GM21423 (cell line): Measurements from ENCODE around the gene SLC7A6.
"Not testable (repeated sequence)": the region's sequence is repeated elsewhere in the genome, so short reads cannot be mapped to it uniquely, and the experiment has no call there.

Experiments
- ATAC-seq: cut with Tn5 transposase; IDR thresholded peaks from one replicate; pipeline ENCODE4 v1.9.1; 2021; ENCODE audit warnings: mild to moderate bottlenecking, moderate library complexity; ENCODE audit not compliant: unreplicated experiment

SLC7A6 gene

DNA sequence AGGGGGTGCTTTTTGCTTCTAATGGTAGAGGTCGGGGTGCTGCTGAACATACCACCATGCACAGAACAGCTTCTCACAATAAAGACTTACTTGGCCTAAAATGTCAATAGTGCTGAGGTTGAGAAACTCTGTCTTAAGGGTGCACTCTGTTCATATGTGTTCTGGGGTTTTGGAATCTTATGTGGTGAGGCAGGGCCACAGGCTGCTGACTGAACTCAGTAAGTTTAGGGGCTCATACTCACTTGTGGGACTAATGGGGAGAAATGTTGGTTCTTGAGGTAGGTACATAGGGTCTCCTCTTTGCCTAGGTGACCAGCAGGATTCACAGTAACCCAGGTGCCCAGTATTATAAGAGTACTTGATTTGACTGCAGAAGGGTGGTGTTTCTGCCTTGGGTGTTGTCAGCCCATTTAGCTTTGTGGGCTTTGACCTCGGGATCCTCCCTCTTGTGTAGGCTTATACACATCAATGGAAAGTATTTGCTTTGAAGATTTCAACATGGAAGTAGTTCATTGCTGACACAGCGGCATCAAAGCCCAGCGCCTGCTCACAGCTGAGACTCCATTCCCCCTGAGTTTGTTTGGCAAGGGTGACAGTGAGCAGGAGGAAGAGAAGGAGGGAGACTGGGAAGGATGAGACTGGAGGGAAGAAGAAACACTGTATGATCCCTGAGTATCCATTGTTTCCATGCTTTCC, 17.2 kb downstream of the SLC7A6 start:
- no peak for ATAC-seq

DNA sequence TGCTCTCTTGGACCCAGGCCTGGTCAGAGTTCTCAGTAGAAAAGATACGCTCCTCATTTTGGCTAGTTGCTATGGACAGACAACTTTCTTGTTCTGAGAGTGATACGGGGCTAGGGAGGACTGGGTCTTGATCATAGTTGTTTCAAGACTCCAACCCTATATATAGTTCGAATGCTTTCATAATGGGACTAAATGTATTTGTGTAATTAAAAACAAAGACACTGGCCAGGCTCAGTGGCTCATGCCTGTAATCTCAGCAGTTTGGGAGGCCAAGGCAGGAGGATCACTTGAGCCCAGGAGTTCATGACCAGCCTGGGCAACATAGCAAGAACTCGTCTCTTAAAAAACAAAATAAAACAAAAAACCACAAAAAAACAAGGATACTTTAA, 17.7 kb downstream of the SLC7A6 start:
- ATAC-seq: no peak

DNA sequence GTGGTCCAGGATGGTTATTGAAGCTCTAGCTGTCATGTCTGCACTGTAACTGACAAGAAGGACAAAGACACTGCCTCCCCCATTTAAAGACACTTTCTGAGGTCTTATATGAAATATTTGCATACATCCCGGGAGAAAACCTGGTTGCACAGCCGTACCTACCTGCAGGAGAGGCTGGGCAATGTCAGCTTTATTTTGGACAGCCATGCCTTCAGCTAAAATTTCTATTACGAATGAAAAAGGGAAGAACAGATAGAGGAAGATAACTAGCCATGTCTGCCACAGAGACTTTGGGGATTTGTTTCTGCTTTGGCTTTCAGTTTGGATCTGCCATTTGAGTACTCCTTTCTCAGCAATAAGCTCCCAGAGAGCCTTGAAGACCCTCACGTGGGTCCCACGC, 19.0 kb downstream of the SLC7A6 start:
- ATAC-seq: no peak

DNA sequence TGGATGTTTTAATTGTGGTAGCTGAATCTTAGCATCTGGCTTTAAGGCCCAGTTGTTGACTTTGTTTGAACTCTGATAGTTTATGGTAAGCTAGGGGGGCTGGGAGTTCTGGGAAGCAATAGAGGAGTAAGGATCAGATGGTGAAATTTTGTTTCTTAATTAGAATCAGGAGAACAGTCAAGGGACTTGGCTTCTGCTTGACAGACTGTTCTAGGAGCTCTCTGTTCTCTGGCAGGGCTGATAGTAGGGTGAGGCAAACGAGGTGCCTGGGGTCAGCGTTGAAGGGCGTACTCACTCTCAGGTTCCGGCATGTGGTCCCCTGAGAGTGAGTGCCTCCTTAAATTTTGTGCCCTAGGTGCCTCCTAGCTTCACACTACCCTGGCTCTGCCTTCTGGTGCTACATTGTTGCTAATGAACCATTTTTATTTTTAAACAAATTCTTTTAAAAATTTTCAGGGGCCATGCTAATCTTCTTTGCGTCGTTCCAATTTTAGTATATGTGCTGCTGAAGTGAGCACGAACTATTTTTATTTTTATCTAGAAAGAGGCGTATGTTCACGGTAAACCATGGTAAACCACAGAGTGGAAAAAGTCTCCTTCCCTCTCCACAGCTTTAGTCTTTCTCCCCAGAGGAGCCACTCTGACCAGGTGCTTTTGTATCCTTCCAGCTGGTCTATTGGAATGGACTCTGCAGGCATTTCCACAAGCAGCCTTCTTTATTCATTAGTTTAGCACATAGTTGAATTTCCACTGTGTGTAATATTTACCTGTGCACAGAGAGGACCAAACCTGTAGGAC, 19.7 kb downstream of the SLC7A6 start:
- ATAC-seq: peak; percentile 48

DNA sequence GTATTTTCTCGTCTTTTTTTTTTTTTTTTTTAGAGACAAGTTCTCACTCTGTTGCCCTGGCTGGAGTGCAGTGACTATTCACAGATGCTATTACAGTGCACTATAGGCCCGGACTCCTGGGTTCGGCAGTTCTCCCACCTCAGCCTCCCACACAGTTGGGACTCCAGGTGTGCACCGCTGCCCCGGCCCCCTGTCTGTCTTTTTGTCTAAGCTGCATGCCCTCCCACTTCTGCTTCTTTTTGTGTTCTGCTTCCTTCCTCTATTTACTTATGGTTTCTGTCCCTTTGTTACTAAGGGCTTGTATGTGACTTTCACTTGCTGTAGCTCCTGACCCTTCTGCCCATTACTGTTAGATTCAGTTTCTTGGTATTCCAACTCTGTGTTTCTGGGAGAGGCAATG, 20.5 kb downstream of the SLC7A6 start:
- ATAC-seq: peak; percentile 44

DNA sequence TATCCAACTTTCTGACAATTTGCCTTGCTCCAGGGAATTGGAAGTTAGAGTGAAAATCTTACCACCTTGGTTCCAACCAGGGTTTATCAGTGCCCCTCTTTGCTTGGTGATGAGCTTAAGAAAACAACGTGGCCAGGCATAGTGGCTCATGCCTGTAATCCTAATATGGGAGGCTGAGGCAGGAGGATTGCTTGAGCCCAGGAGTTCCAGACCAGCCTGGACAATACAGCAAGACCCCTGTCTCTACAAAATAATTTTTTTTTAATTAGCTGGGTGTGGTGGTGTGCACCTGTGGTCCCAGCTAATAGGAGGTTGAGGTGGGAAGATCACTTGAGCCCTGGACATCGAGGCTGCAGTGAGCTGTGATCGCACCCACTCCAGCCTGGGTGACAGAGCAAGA, 21.4 kb downstream of the SLC7A6 start:
- no peak for ATAC-seq

DNA sequence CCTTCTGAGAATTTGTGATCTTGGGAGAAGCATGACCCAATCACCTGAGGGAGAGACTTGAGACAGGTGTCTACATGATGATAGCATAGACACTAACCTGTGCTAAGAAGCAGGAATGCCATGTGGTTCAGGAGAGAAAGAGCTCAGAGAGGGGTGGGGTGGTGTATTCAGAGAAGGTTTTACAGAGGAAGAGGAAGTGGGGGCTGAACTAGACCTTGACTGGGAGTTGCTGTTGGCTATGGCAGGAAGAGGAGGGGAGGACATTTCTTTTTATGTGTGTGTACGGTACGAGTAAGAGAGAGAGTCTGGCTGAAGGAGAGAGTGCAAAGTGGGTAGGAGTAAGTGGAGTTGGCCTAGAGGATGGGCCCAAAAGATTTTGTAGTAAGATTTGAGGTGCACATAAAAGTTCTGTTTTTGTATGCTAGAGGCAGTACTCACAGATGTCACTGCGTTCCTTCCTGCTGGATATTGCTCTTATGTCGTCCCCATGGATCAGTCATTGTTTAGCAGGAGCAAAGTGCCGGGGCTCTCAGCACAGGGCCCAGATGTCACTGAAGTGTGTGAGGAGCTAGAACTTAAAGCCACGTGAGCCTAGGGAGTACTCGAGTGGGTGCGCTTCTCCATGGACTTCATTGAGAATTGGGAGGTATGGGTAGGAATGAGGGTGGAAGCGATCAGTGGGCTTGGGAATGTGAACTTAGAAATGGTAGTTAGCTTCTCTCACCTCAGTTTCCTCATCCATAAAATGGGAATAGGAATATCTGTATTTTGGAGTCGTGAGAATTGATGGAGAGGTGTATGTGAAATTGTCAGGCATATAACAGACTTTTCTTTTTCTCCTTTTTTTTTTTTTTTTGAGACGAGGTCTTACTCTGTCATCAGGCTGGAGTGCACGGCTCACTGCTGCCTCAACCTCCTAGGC, 22.1 kb downstream of the SLC7A6 start:
- ATAC-seq: no peak

DNA sequence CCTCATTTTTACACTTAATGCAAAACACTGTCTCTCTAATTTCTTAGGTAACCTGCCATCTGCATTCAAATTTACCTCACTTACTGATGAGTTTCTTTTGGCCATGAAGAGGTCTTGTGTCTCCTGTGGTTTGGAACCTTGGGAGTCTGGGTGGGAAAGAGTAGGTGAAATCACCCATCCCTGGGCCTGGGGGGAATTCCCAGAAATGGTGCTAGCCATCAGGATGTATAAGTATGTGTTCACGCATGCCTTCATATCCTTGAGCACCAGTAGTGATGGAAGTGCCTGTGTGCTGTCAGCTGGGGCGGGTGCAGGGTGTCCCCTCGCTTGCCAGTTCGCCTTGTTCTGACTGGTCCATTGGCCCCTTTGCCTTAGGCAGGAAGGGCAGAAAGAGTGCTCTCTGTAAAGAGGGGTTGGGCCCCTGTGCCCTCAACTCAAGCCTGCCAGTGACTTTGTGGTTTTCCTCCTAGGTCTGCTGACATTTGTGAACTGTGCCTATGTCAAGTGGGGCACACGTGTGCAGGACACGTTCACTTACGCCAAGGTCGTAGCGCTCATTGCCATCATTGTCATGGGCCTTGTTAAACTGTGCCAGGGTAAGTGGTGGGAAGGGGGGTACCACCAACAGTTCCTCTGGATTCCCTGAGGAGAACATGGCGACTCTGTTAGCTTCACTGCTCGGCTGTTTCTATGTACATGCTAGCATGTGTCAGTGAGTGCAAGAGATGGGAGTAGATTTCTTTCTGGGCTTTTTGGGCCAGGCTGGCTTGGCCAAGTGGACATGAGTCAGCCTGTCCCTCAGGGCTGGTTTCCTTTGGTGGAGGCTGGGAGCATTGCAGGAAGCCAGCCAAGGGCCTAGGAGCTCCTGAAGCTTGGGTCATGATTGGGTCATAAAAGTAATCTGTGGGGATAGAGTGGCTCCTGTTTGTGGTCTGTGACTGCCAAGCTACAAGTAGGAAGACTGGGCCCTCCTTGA, 23.2 kb downstream of the SLC7A6 start:
- ATAC-seq: no peak

DNA sequence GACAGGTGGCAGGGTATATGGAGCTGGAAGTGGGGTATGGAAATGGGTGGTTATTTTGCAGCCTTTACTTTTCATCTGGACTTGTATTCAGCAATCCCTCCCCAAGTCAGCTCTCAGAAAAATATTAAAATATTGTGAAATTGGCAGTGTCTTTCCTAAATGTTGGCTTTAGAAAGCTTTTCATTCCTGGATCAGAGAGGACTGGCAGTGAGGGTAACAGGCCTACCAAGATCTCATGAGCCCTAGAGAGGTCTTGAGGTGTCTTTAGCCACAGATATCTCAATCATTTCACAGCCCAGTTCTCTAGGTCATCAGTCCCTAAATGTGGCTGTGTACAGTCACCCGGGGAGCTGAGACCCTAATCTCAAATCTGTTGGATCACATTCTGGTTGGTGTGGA, 23.9 kb downstream of the SLC7A6 start:
- ATAC-seq: no peak

DNA sequence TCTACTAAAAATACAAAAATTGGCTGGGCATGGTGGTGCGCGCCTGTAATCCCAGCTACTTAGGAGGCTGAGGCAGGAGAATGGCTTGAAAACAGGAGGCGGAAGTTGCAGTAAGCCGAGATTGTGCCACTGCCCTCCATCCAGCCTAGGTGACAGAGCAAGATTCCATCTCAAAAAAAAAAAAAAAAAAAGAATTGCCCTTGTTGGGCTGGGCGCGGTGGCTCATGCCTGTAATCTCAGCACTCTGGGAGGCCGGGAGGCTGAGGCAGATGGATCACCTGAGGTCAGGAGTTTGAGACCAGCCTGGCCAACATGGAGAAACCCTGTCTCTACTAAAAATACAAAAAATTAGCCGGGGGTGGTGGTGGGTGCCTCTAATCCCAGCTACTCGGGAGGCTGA, 24.5 kb downstream of the SLC7A6 start:
- ATAC-seq: not testable (repeated sequence)

DNA sequence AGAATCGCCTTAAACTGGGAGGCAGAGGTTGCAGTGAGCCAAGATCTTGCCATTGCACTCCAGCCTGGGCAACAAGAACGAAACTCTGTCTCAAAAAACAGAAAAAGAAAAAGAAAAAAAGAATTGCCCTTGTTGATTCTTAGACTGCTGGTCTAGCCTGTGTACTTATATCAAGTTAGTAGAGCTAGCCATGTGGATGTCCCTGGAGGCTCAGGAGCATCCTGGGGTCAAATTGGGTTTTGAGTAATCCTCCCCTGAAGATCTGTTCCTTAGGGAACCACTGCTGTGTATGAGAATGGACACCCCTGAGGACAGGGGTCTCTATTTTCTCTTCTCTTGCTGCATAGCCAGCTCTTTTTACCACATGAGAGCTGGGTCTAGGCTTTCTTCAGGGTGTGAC, 24.9 kb downstream of the SLC7A6 start:
- ATAC-seq: no peak

DNA sequence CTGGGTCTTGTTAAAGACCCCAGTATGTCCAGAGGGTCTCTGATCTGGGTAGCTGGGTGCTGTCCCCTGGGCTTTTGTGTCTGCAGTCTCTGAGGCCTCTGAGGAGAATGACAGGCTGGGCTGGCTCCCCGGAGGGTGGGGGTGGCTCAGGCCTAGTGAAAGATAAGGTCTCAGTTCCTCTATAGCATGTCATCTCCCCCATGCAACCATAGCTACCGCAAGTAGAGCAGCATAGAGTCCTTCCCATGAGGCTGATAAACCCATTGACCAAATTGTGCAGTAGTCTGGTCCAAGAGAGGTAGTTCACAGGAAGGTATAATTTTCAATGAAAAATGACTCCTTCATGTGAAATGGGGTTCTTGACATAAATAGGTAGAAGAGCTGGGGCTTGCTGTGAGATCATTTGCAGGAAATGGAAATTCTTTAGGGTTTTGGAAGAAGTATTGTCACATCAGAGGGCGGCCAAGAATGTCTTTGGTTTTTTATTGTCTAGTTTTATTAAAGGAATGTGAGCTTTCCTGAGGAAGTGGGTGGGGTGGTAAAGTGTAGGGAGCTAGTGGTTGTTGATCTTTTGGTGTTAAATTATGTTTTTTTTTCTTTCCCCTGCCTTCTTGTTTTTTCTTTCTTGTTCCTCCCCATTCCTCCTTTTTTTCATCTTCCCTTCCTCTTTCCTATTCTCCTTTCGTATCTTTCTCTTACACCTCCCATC, 25.4 kb downstream of the SLC7A6 start:
- ATAC-seq: peak; percentile 79

DNA sequence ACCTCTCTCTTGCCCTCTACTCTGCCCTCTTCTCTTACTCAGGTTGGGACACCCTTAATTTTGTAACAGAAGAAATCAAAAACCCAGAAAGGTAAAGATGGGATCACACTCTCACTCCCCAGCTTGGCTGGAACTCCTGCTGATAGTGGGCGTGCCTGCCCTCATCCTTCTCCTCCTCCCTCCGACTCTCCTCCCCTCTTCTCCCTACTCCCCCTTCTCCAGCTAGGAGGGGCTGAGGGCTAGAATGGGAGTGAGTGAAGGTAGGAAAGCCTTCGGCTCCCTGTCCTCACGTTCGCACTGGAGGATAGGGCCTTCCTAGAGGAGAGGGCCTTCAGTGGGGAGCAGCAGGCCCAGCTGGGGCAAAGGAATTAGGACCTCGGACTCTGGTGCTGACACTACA, 26.1 kb downstream of the SLC7A6 start:
- no peak for ATAC-seq

DNA sequence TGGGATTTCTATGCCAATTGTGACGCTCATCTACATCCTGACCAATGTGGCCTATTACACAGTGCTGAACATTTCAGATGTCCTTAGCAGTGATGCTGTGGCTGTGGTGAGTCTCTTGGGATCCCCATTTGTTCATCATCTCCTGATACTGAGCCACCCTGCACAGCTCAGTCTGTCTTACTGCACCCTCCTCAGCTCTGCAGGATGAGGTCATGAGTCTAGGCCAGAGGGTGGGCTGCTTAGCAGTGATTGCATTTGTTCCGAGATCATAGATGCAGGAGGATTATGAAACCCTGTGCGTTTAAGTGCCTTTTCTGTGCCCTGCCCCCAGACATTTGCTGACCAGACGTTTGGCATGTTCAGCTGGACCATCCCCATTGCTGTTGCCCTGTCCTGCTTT, 26.9 kb downstream of the SLC7A6 start:
- no peak for ATAC-seq

DNA sequence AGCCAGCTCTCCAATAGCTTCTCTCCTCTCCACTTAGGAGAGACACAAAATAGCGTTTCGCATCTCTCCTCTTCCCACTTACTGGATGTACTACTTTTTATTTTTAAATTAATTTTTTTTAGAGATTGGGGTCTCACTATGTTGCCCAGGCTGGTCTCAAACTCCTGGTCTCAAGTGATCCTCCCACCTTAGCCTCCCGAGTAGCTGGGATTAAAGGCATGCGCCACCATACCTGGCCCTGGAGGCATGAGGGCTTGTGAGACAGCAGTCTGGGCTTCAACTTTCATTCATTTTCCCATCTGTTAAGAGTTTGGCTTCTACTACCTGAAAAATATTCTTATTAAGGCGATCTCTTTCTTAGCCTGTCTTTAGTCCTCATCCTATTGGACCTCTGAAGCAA, 28.1 kb downstream of the SLC7A6 start:
- no peak for ATAC-seq

DNA sequence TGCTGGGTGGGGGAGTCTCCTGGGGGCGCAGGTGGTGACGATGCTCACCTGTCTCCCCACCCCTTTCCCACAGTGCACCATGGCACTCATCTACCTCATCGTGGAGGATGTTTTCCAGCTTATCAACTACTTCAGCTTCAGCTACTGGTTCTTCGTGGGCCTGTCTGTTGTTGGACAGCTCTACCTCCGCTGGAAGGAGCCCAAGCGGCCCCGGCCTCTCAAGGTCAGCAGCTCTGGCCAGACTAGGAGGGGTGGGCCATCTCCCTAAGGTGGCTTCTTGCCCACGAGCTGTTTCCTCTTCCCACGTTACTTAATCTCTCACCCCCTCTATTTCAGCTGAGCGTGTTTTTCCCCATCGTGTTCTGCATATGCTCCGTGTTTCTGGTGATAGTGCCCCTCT, 32.0 kb downstream of the SLC7A6 start:
- ATAC-seq: no peak

DNA sequence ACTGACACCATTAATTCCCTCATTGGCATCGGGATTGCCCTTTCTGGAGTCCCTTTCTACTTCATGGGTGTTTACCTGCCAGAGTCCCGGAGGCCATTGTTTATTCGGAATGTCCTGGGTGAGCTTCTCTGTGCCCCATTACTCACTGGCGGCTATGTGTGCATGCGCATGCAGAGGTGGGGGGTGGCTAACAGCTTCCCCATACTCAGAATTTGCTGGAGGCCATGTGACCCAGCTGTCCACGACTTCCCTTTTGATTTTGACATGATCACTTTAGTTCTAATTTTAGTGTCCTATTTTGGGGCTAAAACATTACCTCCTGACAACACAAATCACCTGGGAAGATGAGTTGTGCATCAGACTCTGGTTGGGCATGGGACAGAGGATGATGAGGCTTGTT, 32.4 kb downstream of the SLC7A6 start:
- ATAC-seq: no peak

DNA sequence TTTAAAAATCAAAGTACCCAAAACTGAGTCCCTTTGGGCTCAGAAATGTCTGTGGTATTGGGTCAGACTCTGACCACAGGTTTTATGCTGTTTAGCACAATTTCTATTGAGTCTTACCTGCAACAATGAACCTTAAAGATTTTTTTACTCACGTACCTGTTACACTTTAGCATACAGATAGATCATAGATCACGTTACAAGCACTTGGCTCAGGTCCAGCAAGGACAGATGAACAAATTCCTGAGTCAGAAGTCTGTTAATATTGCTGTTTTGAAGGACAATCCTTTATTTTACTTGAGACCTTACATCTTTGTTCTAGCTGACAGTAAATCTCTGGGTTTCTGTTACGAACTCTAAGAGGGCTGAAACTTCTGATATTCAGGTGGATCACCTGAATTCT, 33.6 kb downstream of the SLC7A6 start:
- ATAC-seq: no peak

DNA sequence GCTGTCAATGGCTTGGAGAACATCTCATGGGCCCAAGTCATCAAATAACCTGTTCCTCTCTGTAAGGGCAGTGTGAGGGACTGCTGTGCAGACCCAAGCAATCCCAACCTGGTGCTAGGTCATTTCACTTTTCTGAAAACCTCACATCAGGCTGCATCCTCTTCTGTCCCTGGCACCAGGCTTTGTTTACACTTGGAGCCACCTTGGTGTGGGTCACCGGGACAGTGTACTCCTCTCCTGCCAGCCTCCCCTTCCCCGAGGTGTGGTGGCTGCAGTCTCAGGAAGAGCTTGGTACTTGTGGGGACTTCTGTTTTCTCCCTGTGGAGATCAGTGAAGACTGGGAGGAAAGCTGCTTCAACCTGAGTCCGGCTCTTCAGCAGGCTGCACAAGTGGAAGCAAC, 34.0 kb downstream of the SLC7A6 start:
- no peak for ATAC-seq
